ENCODE data around the gene MICAL3. TPM values are rescaled to one million over a fixed set of nuclear protein-coding genes. Genes with fewer than 3 reads are reported as not detected.

MICAL3 gene
- total RNA-seq, 1 donor from 2014 or later = 47.5 TPM

GRCh38 chr22:17955590-17956379, 68.6 kb downstream of the MICAL3 start:
- no peak for TF ChIP-seq CTCF (conservative IDR thresholded peaks at IDR 0.05; ENCODE audit: low read depth, low read length)
- H3K4me3 ChIP-seq (ENCODE audit: low read depth, low read length) = no peak overlapping the region
- DNase-seq (ENCODE audit: low read depth) = no peak

GRCh38 chr22:17954860-17955587, 69.3 kb downstream of the MICAL3 start:
- no peak for TF ChIP-seq CTCF (conservative IDR thresholded peaks at IDR 0.05; ENCODE audit: low read depth, low read length)
- DNase-seq (ENCODE audit: low read depth) = no peak
- H3K4me3 ChIP-seq (ENCODE audit: low read depth, low read length) = no peak overlapping the region

- peak overlapping the region; percentile 13 for H3K4me3 ChIP-seq (ENCODE audit: low read depth, low read length)
- no peak for TF ChIP-seq CTCF (conservative IDR thresholded peaks at IDR 0.05; ENCODE audit: low read depth, low read length)
- peak; percentile 95 for DNase-seq (ENCODE audit: low read depth)
Observed at GRCh38 chr22:17954200-17954859, 70.0 kb downstream of the MICAL3 start.

GRCh38 chr22:17953147-17953546, 71.2 kb downstream of the MICAL3 start:
- DNase-seq (ENCODE audit: low read depth) = no peak
- H3K4me3 ChIP-seq (ENCODE audit: low read depth, low read length) = no peak overlapping the region
- TF ChIP-seq CTCF (conservative IDR thresholded peaks at IDR 0.05; ENCODE audit: low read depth, low read length) = no peak

- peak; percentile 37 for TF ChIP-seq CTCF (conservative IDR thresholded peaks at IDR 0.05; ENCODE audit: low read depth, low read length)
- H3K4me3 ChIP-seq (ENCODE audit: low read depth, low read length) = no peak overlapping the region
- peak; percentile 87 for DNase-seq (ENCODE audit: low read depth)
Observed at GRCh38 chr22:17952273-17952801, 72.0 kb downstream of the MICAL3 start.

GRCh38 chr22:17951315-17951714, 73.0 kb downstream of the MICAL3 start:
- no peak overlapping the region for H3K4me3 ChIP-seq (ENCODE audit: low read depth, low read length)
- no peak for DNase-seq (ENCODE audit: low read depth)
- TF ChIP-seq CTCF (conservative IDR thresholded peaks at IDR 0.05; ENCODE audit: low read depth, low read length) = no peak
